WTC11 (cell line): ENCODE results near the gene AGTRAP. TPM values are rescaled to one million over a fixed set of nuclear protein-coding genes. Genes with fewer than 3 reads are reported as not detected.

ENCODE experiments used
- AFF4 ChIP-seq: sonication (generic); formaldehyde crosslinking; IDR thresholded peaks from 2 replicates; pipeline ENCODE4 v1.8.1; 2023; ENCODE audit warnings: mild to moderate bottlenecking, missing genetic modification reagents, borderline replicate concordance
- AR ChIP-seq: fragments of 250-450 bp; sonication (Bioruptor Pico); IDR thresholded peaks from 2 replicates; pipeline ENCODE4 v1.9.0; 2021; ENCODE audit warnings: mild to moderate bottlenecking
- CBFB ChIP-seq: sonication (generic); formaldehyde crosslinking; IDR thresholded peaks from 2 replicates; pipeline ENCODE4 v1.8.1; 2022; ENCODE audit warnings: mild to moderate bottlenecking, low read depth, missing genetic modification reagents
- CREB1 ChIP-seq: sonication (generic); formaldehyde crosslinking; IDR thresholded peaks from 2 replicates; pipeline ENCODE4 v1.8.0; 2023; ENCODE audit warnings: mild to moderate bottlenecking, missing genetic modification reagents
- E2F1 ChIP-seq: sonication (generic); formaldehyde crosslinking; IDR thresholded peaks from 2 replicates; pipeline ENCODE4 v1.8.0; 2022; ENCODE audit warnings: mild to moderate bottlenecking, missing genetic modification reagents
- ETV6 ChIP-seq: sonication (generic); formaldehyde crosslinking; IDR thresholded peaks from 2 replicates; pipeline ENCODE4 v1.8.1; 2022; ENCODE audit warnings: mild to moderate bottlenecking, missing genetic modification reagents
- GABPB1 ChIP-seq: sonication (generic); formaldehyde crosslinking; IDR thresholded peaks from 2 replicates; pipeline ENCODE4 v1.8.1; 2023; ENCODE audit warnings: mild to moderate bottlenecking, missing genetic modification reagents
- IRF1 ChIP-seq: sonication (generic); formaldehyde crosslinking; IDR thresholded peaks from 2 replicates; pipeline ENCODE4 v1.8.0; 2023; ENCODE audit warnings: missing genetic modification reagents
- IRF2 ChIP-seq: sonication (generic); formaldehyde crosslinking; IDR thresholded peaks from 2 replicates; pipeline ENCODE4 v1.8.0; 2022; ENCODE audit warnings: low read depth, missing genetic modification reagents, borderline replicate concordance
- MLX ChIP-seq: sonication (generic); formaldehyde crosslinking; IDR thresholded peaks from 2 replicates; pipeline ENCODE4 v1.8.1; 2023; ENCODE audit warnings: mild to moderate bottlenecking, missing genetic modification reagents, moderate library complexity
- NFATC4 ChIP-seq: fragments of 250-450 bp; sonication (Bioruptor Pico); IDR thresholded peaks from 2 replicates; pipeline ENCODE4 v1.9.0; 2021; ENCODE audit warnings: mild to moderate bottlenecking
- NR1H2 ChIP-seq: sonication (generic); formaldehyde crosslinking; IDR thresholded peaks from 2 replicates; pipeline ENCODE4 v1.9.0; 2021; ENCODE audit warnings: mild to moderate bottlenecking, moderate library complexity, missing genetic modification reagents
- OVOL2 ChIP-seq: fragments of 250-450 bp; sonication (Bioruptor Pico); IDR thresholded peaks from 2 replicates; pipeline ENCODE4 v1.9.0; 2021; ENCODE audit warnings: mild to moderate bottlenecking, borderline replicate concordance
- PRRX2 ChIP-seq: fragments of 250-450 bp; sonication (Bioruptor Pico); IDR thresholded peaks from 2 replicates; pipeline ENCODE4 v1.8.0; 2021; ENCODE audit warnings: mild to moderate bottlenecking
- RELA ChIP-seq: sonication (generic); formaldehyde crosslinking; IDR thresholded peaks from 2 replicates; pipeline ENCODE4 v1.8.1; 2022; ENCODE audit warnings: missing genetic modification reagents, mild to moderate bottlenecking, borderline replicate concordance
- SOX15 ChIP-seq: fragments of 250-450 bp; sonication (Bioruptor Pico); IDR thresholded peaks from 2 replicates; pipeline ENCODE4 v1.9.0; 2021; ENCODE audit warnings: mild to moderate bottlenecking
- SP1 ChIP-seq: sonication (generic); formaldehyde crosslinking; conservative IDR thresholded peaks from 2 replicates; pipeline ENCODE4 v1.8.1; 2022; ENCODE audit warnings: missing genetic modification reagents
- TCF7 ChIP-seq: sonication (generic); formaldehyde crosslinking; IDR thresholded peaks from 2 replicates; pipeline ENCODE4 v1.8.0; 2022; ENCODE audit warnings: mild to moderate bottlenecking, low read depth, missing genetic modification reagents, moderate library complexity
- TEAD4 ChIP-seq: sonication (generic); formaldehyde crosslinking; IDR thresholded peaks from 2 replicates; pipeline ENCODE4 v1.8.0; 2022; ENCODE audit warnings: mild to moderate bottlenecking, missing genetic modification reagents
- ZBTB21 ChIP-seq: sonication (generic); formaldehyde crosslinking; IDR thresholded peaks from 2 replicates; pipeline ENCODE4 v1.8.1; 2023; ENCODE audit warnings: mild to moderate bottlenecking, missing genetic modification reagents, borderline replicate concordance
- ZBTB43 ChIP-seq: sonication (generic); formaldehyde crosslinking; IDR thresholded peaks from 2 replicates; pipeline ENCODE4 v1.8.1; 2023; ENCODE audit warnings: mild to moderate bottlenecking, missing genetic modification reagents
- ZNF232 ChIP-seq: sonication (generic); formaldehyde crosslinking; IDR thresholded peaks from 2 replicates; pipeline ENCODE4 v1.8.0; 2022; ENCODE audit warnings: mild to moderate bottlenecking, missing genetic modification reagents
- ZNF263 ChIP-seq: sonication (generic); formaldehyde crosslinking; IDR thresholded peaks from 2 replicates; pipeline ENCODE4 v1.8.1; 2022; ENCODE audit warnings: low read depth, mild to moderate bottlenecking, moderate library complexity, missing genetic modification reagents
- ZNF317 ChIP-seq: sonication (generic); formaldehyde crosslinking; IDR thresholded peaks from 2 replicates; pipeline ENCODE4 v1.8.1; 2023; ENCODE audit warnings: low read depth, mild to moderate bottlenecking, moderate library complexity, missing genetic modification reagents, borderline replicate concordance
- ZNF416 ChIP-seq: fragments of 250-450 bp; sonication (Bioruptor Pico); IDR thresholded peaks from 2 replicates; pipeline ENCODE4 v1.9.0; 2021; ENCODE audit warnings: mild to moderate bottlenecking, inconsistent platforms
- ZNF423 ChIP-seq: fragments of 250-450 bp; sonication (Bioruptor Pico); IDR thresholded peaks from 2 replicates; pipeline ENCODE4 v2.1.2; 2022; ENCODE audit warnings: mild to moderate bottlenecking, moderate library complexity
- ZNF671 ChIP-seq: fragments of 250-450 bp; sonication (Bioruptor Pico); IDR thresholded peaks from 2 replicates; pipeline ENCODE4 v1.8.0; 2021; ENCODE audit warnings: mild to moderate bottlenecking
- ZSCAN18 ChIP-seq: fragments of 250-450 bp; sonication (Bioruptor Pico); IDR thresholded peaks from 2 replicates; pipeline ENCODE4 v2.1.2; 2022; ENCODE audit warnings: mild to moderate bottlenecking, moderate library complexity
- total RNA-seq: library from RNA; stranded (reverse); gene quantifications from 3 replicates; pipeline ENCODE4 v1.2.3, GENCODE V29; 2021

Gene AGTRAP
- total RNA-seq, 1 experiment from 2014 or later = 81.6 TPM

GRCh38 chr1:11784993-11785769 lies 49.2 kb downstream of the AGTRAP start (continued):
- TF ChIP-seq OVOL2 (CRISPR knock-in tag) (no peak), RELA (no peak), GABPB1 (no peak), PRRX2 (CRISPR knock-in tag) (no peak), ZNF416 (CRISPR knock-in tag) (no peak), IRF2 (CRISPR knock-in tag) (no peak), SP1 (no peak; the same call in 1 of the 2 replicates), CBFB (CRISPR knock-in tag) (no peak), ZNF263 (CRISPR knock-in tag) (no peak), ZBTB43 (CRISPR knock-in tag) (no peak), NFATC4 (CRISPR knock-in tag) (no peak), CREB1 (CRISPR knock-in tag) (no peak), SOX15 (CRISPR knock-in tag) (no peak), ETV6 (CRISPR knock-in tag) (peak; percentile 53; the same call in 1 of the 2 replicates), ZNF671 (CRISPR knock-in tag) (no peak), TCF7 (no peak), ZNF232 (CRISPR knock-in tag) (no peak), ZNF317 (CRISPR knock-in tag) (no peak), ZNF423 (CRISPR knock-in tag) (peak; percentile 62), IRF1 (CRISPR knock-in tag) (no peak), ZBTB21 (no peak), AR (CRISPR knock-in tag) (no peak), AFF4 (CRISPR knock-in tag) (no peak), NR1H2 (CRISPR knock-in tag) (no peak), MLX (CRISPR knock-in tag) (no peak), ZSCAN18 (CRISPR knock-in tag) (no peak), E2F1 (CRISPR knock-in tag) (no peak), TEAD4 (CRISPR knock-in tag) (no peak)
